Measurements from ENCODE around the gene PHPT1. TPM values are rescaled to one million over a fixed set of nuclear protein-coding genes. Genes with fewer than 3 reads are reported as not detected.

PHPT1 gene
- 100 to 1,000 TPM; 107 to 122 TPM for total RNA-seq
- polyA plus RNA-seq (2013, experiment 1 of 2): 171 TPM
- polyA plus RNA-seq (2013, experiment 2 of 2): 174 TPM
- long read RNA-seq, experiment 1, transcript PHPT1-201 (3 exons, 890 nt): major isoform, 37 of 50 reads
- long read RNA-seq, experiment 1, transcript PHPT1-204 (2 exons, 627 nt): minor isoform, 5 of 50 reads
- long read RNA-seq, experiment 1, partial matches to known transcripts: 2 of 50 reads
- long read RNA-seq, experiment 1, other reads (novel, unspliced or antisense): 4 of 50 reads
- long read RNA-seq, experiment 2, transcript PHPT1-201 (3 exons, 890 nt): major isoform, 105 of 120 reads
- long read RNA-seq, experiment 2, partial matches to known transcripts: 4 of 120 reads
- long read RNA-seq, experiment 2, other reads (novel, unspliced or antisense): 2 of 120 reads
- long read RNA-seq, experiment 3, transcript PHPT1-201 (3 exons, 890 nt): major isoform, 36 of 50 reads
- long read RNA-seq, experiment 3, partial matches to known transcripts: 3 of 50 reads
- long read RNA-seq, experiment 3, other reads (novel, unspliced or antisense): 9 of 50 reads
- long read RNA-seq, experiment 4, transcript PHPT1-201 (3 exons, 890 nt): major isoform, 8 of 22 reads
- long read RNA-seq, experiment 4, partial matches to known transcripts: 1 of 22 reads
- long read RNA-seq, experiment 4, other reads (novel, unspliced or antisense): 6 of 22 reads

DNA sequence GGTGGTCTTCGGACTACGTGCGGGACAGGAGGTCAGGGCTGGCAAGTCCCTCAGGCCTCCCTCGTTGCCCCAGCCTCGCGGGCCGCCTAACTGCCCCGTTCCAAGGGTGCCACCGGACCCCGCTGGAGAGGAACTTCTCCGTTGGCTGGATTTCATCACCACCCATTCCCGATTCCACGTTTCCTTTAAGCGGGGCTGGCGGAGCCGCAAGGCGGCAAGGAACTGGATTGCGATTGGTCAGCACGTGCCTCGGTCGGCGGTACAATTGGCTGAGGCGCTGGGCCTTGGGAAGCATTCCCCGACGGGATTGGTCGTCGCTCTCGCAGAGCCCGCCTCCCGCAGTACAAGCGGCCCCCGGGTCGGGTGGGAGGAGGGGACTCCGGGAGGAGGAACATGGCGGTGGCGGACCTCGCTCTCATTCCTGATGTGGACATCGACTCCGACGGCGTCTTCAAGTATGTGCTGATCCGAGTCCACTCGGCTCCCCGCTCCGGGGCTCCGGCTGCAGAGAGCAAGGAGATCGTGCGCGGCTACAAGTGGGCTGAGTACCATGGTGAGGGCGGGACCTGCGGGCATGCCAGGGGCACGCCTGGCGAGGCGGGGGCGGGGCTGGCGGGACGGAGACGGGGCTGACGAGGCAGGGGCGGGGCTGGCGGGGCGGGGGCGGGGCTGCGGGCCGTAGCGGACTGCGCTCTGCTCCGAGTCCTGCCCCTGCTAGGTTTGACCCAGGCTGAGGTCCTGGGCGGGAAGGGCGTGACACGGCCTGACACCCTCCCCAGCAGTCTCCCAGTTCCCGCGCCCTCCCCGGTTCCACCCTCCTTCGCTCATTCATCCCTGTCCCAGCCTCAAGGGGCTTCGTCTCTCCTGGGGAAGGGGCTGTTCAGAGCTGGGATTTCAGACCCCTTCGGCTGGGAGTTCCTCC, at the start of gene PHPT1:
PHPT1 (plus strand) TSS at position 372 of the 922 bp plus-strand sequence; CDS start at position 394, 22 bp downstream.
- H3K4me1 ChIP-seq (ENCODE audit: control insufficient read depth, insufficient read depth, low read length): peaks cover 8% of the 10 kb centered on the region
- 0 to 1% methylated on average over 30 to 77 of the region's 77 CpGs for WGBS, 2 experiments (ENCODE audit: insufficient coverage in 1 of 2, insufficient read length in 1 of 2)
- Mint-ChIP-seq H3K4me3 (peak within 1 kb of the TSS; percentile 78), H3K4me1 (peaks cover 2% of the 10 kb centered on the region), H3K27me3 (ENCODE audit: insufficient read depth) (peaks cover 25% of the 10 kb centered on the region), H3K36me3 (ENCODE audit: low read depth) (no peaks in the 10 kb centered on the region), H3K9me3 (peaks cover 12% of the 10 kb centered on the region), H3K27ac (peak within 1 kb of the TSS; percentile 94)
- DNase-seq: peak; percentile 99
- peaks cover 10% of the 10 kb centered on the region for H3K36me3 ChIP-seq (ENCODE audit: control insufficient read depth, insufficient read depth, low read length)
- peak within 1 kb of the TSS; percentile 74 for H3K9ac ChIP-seq (ENCODE audit: extremely low read depth, low read length, poor library complexity, severe bottlenecking)
- H3K27ac ChIP-seq (ENCODE audit: low read depth, low read length): peak within 1 kb of the TSS; percentile 89
- TF ChIP-seq, protein P1, sequence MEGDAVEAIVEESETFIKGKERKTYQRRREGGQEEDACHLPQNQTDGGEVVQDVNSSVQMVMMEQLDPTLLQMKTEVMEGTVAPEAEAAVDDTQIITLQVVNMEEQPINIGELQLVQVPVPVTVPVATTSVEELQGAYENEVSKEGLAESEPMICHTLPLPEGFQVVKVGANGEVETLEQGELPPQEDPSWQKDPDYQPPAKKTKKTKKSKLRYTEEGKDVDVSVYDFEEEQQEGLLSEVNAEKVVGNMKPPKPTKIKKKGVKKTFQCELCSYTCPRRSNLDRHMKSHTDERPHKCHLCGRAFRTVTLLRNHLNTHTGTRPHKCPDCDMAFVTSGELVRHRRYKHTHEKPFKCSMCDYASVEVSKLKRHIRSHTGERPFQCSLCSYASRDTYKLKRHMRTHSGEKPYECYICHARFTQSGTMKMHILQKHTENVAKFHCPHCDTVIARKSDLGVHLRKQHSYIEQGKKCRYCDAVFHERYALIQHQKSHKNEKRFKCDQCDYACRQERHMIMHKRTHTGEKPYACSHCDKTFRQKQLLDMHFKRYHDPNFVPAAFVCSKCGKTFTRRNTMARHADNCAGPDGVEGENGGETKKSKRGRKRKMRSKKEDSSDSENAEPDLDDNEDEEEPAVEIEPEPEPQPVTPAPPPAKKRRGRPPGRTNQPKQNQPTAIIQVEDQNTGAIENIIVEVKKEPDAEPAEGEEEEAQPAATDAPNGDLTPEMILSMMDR (conservative IDR thresholded peaks at IDR 0.05): no peak
- H3K9me3 ChIP-seq (ENCODE audit: control insufficient read depth, low read length): no peaks in the 10 kb centered on the region
- H3K4me3 ChIP-seq (ENCODE audit: low read length): peak within 1 kb of the TSS; percentile 93
- H3K27me3 ChIP-seq (ENCODE audit: control insufficient read depth, insufficient read depth, low read length, poor library complexity, severe bottlenecking): no peaks in the 10 kb centered on the region

DNA sequence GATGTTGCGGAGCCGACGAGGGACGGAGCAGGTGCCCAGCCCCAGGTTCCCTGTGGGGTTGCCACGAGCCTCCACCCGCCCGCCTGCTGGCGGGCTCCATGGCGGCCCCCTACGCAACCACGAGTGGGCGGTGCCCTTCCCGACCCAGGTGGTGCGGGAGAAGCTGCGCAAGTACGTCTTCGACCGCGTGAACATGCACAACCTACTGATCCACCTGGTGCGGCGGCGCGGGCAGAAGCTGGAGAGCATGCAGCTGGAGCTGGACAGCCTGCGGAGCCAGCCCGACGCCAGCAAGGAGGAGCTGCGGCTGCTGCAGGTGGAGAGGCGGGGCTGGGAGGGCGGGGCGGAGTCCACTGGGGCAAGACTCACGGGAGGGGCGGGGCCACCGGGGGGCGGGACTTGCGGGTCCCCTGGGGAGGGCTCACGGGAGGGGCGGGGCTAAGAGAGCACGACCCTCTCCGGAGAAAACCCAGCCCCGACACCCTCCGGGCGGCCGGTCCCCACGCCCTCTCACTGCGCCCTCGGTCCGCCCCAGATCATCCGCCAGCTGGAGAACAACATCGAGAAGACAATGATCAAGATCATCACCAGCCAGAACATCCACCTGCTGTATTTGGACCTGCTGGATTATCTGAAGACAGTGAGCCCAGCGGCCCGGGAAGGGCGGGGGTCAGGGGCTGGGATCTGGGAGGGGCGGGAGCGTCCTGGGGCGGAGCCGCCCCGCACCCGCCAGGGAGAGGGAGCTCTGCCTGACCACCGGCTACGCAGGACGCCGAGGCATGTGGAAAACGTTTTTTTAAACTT, 49.2 kb upstream of the PHPT1 start:
- Histone ChIP-seq H3K27ac (ENCODE audit: low read depth, low read length) (no peak overlapping the region), H3K9me3 (ENCODE audit: control insufficient read depth, low read length) (no peaks in the 10 kb centered on the region), H3K36me3 (ENCODE audit: control insufficient read depth, insufficient read depth, low read length) (no peaks in the 10 kb centered on the region), H3K27me3 (ENCODE audit: control insufficient read depth, insufficient read depth, low read length, poor library complexity, severe bottlenecking) (no peaks in the 10 kb centered on the region), H3K4me3 (ENCODE audit: low read length) (peak overlapping the region; percentile 85), H3K4me1 (ENCODE audit: control insufficient read depth, insufficient read depth, low read length) (peaks cover 10% of the 10 kb centered on the region), H3K9ac (ENCODE audit: extremely low read depth, low read length, poor library complexity, severe bottlenecking) (peak overlapping the region; percentile 41)
- 0 to 1% methylated on average over 35 to 63 of the region's 63 CpGs for WGBS, 2 experiments (ENCODE audit: insufficient coverage in 1 of 2, insufficient read length in 1 of 2)
- Mint-ChIP-seq H3K27me3 (ENCODE audit: insufficient read depth) (peaks cover 24% of the 10 kb centered on the region), H3K27ac (peak overlapping the region; percentile 96), H3K4me1 (peaks cover 18% of the 10 kb centered on the region), H3K36me3 (ENCODE audit: low read depth) (peaks cover 14% of the 10 kb centered on the region), H3K9me3 (no peaks in the 10 kb centered on the region), H3K4me3 (peak overlapping the region; percentile 82)
- peak; percentile 98 for DNase-seq
- TF ChIP-seq, protein P1 (conservative IDR thresholded peaks at IDR 0.05): no peak

Measured in endodermal cell (in vitro differentiated cells).